ENCODE data around the gene ADCK1. TPM values are rescaled to one million over a fixed set of nuclear protein-coding genes. Genes with fewer than 3 reads are reported as not detected.

The ADCK1 gene
- total and polyA plus RNA-seq, 2 of the 13 experiments (the other 11 are each of a cell fraction or from before 2014, with no cell fraction given): 3.9 to 6.3 TPM

DNA sequence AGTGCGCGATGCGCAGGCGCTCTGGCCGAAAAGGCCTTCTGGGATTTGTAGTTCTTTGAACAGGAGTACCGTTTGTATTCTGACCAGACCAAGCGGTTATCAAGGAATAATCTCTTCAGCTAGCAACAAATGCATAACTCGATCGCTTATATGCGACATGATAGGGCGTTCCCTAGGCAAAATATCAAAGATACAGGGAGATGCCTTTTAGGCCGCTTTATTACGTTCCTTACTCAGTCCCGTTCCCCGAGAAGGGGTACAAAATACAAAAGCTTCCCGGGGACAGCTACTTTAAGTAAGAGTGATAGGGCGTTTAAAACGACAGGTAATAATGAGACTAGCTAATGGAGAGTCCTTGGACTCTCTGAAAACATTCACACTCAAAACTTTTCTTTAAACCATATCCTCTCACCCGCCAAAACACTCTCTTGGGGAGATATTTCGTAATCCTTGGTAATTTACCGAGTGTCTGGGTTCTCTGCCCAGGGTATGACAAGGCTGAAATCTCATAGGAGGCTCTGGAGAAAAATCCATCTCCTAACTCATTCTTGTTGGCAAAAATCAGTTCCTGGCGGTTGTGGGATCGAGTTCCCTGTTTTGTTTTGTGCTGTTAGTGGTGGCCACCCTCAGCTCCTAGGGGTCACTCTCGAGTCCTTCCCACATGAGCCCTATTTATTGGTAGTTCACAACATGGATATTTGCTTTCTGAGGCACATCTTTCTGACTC lies 38.5 kb upstream of the ADCK1 start (continued):
- TF ChIP-seq, protein P1, sequence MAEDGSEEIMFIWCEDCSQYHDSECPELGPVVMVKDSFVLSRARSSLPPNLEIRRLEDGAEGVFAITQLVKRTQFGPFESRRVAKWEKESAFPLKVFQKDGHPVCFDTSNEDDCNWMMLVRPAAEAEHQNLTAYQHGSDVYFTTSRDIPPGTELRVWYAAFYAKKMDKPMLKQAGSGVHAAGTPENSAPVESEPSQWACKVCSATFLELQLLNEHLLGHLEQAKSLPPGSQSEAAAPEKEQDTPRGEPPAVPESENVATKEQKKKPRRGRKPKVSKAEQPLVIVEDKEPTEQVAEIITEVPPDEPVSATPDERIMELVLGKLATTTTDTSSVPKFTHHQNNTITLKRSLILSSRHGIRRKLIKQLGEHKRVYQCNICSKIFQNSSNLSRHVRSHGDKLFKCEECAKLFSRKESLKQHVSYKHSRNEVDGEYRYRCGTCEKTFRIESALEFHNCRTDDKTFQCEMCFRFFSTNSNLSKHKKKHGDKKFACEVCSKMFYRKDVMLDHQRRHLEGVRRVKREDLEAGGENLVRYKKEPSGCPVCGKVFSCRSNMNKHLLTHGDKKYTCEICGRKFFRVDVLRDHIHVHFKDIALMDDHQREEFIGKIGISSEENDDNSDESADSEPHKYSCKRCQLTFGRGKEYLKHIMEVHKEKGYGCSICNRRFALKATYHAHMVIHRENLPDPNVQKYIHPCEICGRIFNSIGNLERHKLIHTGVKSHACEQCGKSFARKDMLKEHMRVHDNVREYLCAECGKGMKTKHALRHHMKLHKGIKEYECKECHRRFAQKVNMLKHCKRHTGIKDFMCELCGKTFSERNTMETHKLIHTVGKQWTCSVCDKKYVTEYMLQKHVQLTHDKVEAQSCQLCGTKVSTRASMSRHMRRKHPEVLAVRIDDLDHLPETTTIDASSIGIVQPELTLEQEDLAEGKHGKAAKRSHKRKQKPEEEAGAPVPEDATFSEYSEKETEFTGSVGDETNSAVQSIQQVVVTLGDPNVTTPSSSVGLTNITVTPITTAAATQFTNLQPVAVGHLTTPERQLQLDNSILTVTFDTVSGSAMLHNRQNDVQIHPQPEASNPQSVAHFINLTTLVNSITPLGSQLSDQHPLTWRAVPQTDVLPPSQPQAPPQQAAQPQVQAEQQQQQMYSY (CRISPR knock-in tag; IDR thresholded peaks at IDR 0.05): 0 out of 2 replicates have a peak, but pooled peaks have one; percentile 41
- TF ChIP-seq, protein P2, sequence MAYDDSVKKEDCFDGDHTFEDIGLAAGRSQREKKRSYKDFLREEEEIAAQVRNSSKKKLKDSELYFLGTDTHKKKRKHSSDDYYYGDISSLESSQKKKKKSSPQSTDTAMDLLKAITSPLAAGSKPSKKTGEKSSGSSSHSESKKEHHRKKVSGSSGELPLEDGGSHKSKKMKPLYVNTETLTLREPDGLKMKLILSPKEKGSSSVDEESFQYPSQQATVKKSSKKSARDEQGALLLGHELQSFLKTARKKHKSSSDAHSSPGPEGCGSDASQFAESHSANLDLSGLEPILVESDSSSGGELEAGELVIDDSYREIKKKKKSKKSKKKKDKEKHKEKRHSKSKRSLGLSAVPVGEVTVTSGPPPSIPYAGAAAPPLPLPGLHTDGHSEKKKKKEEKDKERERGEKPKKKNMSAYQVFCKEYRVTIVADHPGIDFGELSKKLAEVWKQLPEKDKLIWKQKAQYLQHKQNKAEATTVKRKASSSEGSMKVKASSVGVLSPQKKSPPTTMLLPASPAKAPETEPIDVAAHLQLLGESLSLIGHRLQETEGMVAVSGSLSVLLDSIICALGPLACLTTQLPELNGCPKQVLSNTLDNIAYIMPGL (CRISPR knock-in tag; IDR thresholded peaks at IDR 0.05; ENCODE audit: borderline replicate concordance in 1 of 2, low read depth in 1 of 2): peak; percentile 19 to 87; a peak in 3 of 4 replicates
- no peak for TF ChIP-seq ZFP36 (IDR thresholded peaks at IDR 0.05; ENCODE audit: borderline replicate concordance, low read depth, low read length, partially characterized antibody)
- no peak for TF ChIP-seq TAF15 (IDR thresholded peaks at IDR 0.05; ENCODE audit: low read depth, low read length, poor library complexity, severe bottlenecking)
- TF ChIP-seq ZNF350 (CRISPR knock-in tag; IDR thresholded peaks at IDR 0.05; ENCODE audit: borderline replicate concordance, low read depth): peak; percentile 50; the same call in 1 of the 2 replicates
- peak; percentile 30; the same call in 1 of the 2 replicates for TF ChIP-seq GATAD2A (CRISPR knock-in tag; IDR thresholded peaks at IDR 0.05)
- no peak for TF ChIP-seq PAX8 (CRISPR knock-in tag; IDR thresholded peaks at IDR 0.05; ENCODE audit: borderline replicate concordance)
- no peak for TF ChIP-seq CHD2 (IDR thresholded peaks at IDR 0.05; ENCODE audit: low read depth, low read length)
- TF ChIP-seq AGO2 (optimal IDR thresholded peaks at IDR 0.05; ENCODE audit: low read depth, low read length): no peak
- TF ChIP-seq, protein P3, sequence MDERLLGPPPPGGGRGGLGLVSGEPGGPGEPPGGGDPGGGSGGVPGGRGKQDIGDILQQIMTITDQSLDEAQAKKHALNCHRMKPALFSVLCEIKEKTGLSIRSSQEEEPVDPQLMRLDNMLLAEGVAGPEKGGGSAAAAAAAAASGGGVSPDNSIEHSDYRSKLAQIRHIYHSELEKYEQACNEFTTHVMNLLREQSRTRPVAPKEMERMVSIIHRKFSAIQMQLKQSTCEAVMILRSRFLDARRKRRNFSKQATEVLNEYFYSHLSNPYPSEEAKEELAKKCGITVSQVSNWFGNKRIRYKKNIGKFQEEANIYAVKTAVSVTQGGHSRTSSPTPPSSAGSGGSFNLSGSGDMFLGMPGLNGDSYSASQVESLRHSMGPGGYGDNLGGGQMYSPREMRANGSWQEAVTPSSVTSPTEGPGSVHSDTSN (CRISPR knock-in tag; IDR thresholded peaks at IDR 0.05): no peak
- no peak for TF ChIP-seq ZNF773 (CRISPR knock-in tag; IDR thresholded peaks at IDR 0.05; ENCODE audit: borderline replicate concordance)
- 0 out of 2 replicates have a peak, but pooled peaks have one; percentile 55 for TF ChIP-seq ZNF772 (CRISPR knock-in tag; IDR thresholded peaks at IDR 0.05)
- TF ChIP-seq, protein P4, sequence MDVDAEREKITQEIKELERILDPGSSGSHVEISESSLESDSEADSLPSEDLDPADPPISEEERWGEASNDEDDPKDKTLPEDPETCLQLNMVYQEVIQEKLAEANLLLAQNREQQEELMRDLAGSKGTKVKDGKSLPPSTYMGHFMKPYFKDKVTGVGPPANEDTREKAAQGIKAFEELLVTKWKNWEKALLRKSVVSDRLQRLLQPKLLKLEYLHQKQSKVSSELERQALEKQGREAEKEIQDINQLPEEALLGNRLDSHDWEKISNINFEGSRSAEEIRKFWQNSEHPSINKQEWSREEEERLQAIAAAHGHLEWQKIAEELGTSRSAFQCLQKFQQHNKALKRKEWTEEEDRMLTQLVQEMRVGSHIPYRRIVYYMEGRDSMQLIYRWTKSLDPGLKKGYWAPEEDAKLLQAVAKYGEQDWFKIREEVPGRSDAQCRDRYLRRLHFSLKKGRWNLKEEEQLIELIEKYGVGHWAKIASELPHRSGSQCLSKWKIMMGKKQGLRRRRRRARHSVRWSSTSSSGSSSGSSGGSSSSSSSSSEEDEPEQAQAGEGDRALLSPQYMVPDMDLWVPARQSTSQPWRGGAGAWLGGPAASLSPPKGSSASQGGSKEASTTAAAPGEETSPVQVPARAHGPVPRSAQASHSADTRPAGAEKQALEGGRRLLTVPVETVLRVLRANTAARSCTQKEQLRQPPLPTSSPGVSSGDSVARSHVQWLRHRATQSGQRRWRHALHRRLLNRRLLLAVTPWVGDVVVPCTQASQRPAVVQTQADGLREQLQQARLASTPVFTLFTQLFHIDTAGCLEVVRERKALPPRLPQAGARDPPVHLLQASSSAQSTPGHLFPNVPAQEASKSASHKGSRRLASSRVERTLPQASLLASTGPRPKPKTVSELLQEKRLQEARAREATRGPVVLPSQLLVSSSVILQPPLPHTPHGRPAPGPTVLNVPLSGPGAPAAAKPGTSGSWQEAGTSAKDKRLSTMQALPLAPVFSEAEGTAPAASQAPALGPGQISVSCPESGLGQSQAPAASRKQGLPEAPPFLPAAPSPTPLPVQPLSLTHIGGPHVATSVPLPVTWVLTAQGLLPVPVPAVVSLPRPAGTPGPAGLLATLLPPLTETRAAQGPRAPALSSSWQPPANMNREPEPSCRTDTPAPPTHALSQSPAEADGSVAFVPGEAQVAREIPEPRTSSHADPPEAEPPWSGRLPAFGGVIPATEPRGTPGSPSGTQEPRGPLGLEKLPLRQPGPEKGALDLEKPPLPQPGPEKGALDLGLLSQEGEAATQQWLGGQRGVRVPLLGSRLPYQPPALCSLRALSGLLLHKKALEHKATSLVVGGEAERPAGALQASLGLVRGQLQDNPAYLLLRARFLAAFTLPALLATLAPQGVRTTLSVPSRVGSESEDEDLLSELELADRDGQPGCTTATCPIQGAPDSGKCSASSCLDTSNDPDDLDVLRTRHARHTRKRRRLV (CRISPR knock-in tag; IDR thresholded peaks at IDR 0.05): no peak
- TF ChIP-seq HCFC1 (IDR thresholded peaks at IDR 0.05; ENCODE audit: low read depth, low read length): peak; percentile 91
- no peak for TF ChIP-seq ZNF274 (CRISPR knock-in tag; IDR thresholded peaks at IDR 0.05)
- no peak for TF ChIP-seq REXO4 (CRISPR knock-in tag; IDR thresholded peaks at IDR 0.05; ENCODE audit: borderline replicate concordance)

Data from HepG2 (cell line).